HTR-8/SVneo (cell line): ENCODE results near the gene ZNF563.
"Not testable (repeated sequence)": the region's sequence is repeated elsewhere in the genome, so short reads cannot be mapped to it uniquely, and the experiment has no call there.

Experiments used
- DNase-seq: peaks from one replicate; pipeline ENCODE4 v3.0.0; 2011; ENCODE audit warnings: low spot score, mixed read lengths; ENCODE audit not compliant: insufficient read length
- FAIRE-seq: peaks from 2 replicates; lab custom pipeline; 2011; peaks lifted over from hg19 to GRCh38; lab: Jason Lieb, UNC

ZNF563 gene

DNA sequence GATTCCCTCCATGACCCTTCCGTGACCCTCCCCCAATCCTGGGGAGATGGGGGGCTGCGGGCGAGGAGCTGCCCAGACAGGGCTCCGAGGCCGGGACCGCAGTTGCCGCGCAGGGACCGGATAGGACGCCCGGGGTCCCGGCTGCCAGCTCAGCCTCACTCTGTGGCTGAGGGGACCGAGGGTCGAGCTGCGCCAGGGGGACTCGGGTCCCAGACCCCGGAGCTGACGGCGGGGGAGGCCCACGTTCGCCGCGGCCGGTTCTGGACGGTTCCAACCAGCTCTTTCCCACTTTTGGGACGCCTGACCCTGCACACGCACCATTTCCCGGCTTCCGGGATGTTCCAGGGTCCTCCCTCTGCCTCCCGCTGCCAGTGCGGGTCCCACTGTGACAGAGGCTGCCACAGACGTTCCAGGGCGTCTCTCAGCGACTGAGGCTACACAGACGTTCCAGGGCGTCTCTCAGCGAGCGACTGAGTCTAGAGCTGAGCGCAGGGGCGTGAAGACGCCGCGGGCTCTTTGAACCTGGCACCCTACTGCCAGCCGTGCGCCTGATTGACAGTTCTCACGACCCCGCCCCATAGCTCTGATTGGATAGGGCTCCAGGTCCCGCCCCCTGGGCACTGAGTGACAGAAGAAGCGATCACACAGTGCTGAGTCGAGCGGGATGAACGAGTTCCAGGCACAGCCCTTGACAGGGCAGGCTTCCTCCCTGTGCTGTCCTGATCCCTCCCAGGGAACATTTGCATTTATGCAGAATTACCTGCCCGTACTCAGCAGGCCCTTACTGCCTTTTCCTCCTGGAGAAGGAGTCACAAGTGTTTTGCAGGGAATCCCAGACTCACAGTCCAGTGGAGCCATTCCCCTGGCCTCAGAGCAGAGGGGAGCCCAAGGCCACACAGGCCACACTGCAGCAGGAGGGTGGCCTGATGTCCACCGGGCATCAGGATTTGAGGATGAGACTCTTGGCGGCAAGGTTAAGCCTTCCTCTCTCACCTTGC, at the start of gene ZNF563:
Gene ZNF563, minus strand, starts transcription at position 472 of the 998 bp plus-strand sequence. Its CDS starts 151 bp downstream, at position 321.
- DNase-seq (peak; percentile 97), FAIRE-seq (peak; percentile 88)

DNA sequence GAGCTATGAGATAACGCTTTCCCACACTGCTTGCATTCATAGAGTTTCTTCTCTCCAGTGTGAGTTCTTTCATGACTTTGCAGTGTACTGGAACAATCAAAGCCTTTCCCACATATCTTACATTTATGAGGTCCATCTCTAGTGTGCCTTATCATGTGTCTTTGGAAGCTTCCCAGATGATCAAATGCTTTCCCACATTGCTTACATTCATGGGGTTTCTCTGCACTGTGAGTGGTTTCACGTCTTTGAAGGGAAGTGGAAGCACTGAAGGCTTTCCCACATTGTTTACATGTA, 47.0 kb upstream of the ZNF563 start:
- DNase-seq (no peak), FAIRE-seq (no peak)

DNA sequence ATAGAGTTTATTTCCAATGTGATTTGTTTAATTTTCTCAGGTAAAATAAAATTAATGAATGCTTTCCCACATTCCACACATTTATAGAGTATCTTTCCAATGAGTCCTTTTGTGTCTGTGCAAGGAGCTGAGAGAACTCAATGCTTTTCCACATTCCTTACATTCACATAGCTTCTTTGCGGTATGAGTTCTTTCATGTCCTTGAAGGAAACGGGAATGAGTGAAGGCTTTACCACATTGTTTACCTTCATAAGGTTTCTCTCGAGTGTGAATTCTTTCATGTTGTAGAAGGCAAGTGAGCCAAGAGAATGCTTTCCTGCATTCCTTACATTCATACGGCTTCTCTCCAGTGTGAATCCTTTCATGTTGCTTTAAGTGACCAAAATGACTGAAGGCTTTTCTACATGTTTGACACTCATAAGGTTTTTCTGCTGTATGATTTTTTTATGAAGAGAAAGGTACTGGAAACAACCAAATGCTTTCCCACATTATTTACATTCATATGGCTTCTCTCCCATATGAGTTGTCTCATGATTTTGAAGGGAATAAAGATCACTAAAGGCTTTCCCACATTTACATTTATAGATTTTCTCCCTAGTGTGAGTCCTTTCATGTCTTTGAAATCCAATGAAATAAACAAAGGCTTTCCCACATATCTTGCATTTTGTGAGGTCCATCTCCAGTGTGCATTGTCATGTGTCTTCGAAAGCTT, 46.5 kb upstream of the ZNF563 start:
- FAIRE-seq = no peak
- DNase-seq = no peak

DNA sequence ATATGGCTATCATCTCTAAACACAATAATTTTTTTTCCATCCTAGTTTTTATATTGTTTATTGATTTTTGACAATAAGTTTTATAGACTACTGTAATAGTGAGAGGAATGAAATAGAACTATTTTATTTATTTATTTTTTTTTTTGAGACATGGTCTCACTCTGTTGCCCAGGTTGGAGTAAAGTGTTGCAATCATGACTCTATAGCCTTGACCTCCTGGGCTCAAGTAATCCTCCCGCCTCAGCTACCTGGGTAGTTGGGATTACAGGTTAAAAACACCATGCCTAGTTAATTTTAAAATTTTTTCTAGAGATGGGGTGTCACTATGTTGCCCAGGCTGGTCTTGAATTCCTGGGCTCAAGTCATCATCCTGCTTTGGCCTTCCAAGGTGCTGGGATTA, 40.6 kb upstream of the ZNF563 start:
- FAIRE-seq (no peak), DNase-seq (no peak)

DNA sequence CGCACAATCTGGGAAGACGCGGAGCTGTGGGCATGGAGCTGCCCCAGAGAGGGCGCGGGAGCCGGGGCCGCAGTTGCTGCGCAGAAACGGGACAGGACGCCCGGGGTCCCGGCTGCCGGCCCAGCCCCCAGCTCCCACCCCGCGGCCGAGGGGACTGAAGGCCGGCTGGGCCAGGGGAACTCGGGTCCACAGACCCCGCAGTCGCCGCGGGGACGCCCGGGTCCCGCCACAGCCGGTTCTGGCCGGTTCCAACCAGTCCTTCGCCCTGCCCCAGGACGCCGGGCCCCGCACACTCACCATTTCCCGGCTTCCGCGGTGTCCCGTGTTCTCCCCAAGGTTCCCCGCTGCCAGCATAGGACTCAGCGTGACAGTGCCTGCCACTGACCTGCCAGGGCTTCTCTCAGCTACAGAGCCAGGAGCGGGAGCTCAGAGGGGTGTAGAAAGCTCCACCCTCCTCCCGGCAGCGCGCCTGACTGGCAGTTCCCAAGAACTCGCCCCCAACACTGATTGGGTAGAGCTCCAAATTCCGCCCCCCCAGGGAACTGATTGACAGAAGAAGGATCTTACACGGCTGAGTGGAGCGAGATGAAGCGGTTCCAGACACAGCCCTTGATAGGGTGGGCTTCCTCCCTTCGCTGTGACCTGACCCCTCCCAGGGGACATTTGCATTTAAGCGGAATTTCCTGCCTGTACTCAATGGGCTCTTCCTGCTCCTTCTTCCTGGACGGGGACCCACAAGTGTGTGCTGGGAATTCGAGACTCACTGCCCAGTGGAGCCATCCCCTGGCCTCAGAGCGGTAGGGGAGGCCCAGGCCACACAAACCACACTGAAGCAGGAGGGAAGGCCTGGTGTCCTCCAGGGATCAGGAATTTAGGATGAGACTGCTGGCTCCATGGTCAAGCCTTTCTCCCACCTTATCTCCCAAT, 32.1 kb upstream of the ZNF563 start, which contains the start of gene ZNF442:
Gene ZNF442, minus strand, starts transcription at position 448 of the 927 bp plus-strand sequence. CDS start 2,052 bp downstream, outside the sequence.
- peak; percentile 98 for DNase-seq
- peak; percentile 93 for FAIRE-seq

DNA sequence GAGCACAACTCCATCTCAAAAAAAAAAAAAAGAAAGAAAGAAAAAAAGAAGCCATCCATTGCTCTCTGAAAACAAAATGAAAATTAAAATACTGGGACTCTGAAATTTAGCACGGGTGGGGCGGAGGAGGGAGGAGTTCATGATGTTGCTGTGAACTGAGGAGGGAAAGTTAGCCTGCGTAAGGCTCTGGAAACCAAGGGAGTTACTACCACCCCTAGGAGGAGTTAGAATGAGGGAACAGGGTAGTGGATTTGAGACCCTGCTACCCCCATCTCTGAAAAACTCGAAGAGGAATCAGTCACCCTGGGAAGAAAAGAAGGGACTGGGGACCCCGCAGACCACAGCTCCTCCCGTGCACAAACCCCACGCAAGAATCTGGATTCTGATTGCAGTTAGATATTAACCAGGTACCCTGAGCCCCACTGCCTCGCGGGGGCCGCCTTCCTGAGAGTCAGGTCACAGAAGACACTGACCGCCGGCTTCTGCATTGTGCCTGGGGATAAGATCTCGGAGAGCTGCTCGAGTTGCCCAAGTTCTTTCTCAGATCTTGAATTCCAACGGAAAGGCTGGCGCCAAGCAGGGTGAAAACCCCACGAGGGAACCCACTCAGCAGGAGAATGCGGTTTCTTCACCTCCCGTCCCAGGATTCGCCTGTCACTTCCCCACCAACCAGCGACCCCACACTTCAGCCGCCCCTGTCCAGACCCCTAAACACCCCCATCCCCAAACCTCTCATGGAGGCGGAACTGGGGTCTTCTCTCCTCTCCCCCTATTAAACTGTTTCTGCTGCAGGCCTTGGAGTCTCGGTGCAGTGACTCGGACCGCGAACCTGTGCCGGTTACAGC, 31.2 kb upstream of the ZNF563 start:
- peak; percentile 34 for DNase-seq
- FAIRE-seq = no peak

DNA sequence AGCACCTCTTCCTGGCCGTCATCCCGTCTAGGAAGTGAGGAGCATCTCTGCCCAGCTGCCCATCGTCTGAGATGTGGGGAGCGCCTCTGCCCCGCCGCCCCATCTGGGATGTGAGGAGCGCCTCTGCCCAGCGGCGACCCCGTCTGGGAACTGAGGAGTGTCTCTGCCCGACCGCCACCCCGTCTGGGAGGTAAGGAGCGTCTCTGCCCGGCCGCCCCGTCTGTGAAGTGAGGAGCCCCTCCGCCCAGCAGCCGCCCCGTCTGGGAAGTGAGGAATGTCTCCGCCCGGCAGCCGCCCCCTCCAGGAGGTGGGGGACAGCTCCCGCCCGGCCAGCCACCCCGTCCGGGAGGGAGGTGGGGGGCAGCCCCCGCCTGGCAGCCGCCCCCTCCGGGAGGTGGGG, 28.8 kb upstream of the ZNF563 start:
- FAIRE-seq, DNase-seq: not testable (repeated sequence)

DNA sequence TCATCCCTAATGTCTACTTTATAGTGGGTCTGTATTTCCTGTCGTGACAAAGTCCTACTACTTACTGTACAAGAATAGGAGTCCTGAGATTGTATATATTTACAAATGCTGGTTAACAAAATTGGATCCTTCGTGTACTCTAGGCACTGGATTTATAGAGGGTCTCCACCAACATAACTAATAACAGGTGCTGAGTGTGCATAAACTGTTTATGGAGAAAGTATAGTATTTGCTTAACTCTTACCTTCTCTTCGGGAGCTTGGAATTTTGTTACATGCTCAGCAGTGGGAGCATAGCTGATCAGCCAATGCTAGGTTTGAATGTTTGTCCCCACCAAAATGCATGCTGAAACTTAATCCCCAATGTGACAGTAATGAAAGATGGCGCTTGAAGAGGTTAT, 19.9 kb upstream of the ZNF563 start:
- DNase-seq (no peak), FAIRE-seq (no peak)

DNA sequence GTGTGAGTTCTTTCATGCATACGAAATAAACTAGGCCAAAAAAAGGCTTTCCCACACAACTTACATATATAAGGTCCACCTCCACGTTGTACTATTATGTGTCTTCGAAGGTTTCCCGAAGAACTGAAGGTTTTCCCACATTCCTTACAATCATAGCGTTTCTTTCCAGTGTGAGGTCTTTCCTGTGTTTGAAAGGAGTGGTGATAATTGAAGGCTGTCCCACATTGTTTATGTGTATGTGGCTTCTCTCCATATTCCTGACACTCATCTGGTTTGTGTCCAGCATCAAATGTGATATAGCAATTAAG, 17.4 kb upstream of the ZNF563 start:
- no peak for FAIRE-seq
- no peak for DNase-seq

DNA sequence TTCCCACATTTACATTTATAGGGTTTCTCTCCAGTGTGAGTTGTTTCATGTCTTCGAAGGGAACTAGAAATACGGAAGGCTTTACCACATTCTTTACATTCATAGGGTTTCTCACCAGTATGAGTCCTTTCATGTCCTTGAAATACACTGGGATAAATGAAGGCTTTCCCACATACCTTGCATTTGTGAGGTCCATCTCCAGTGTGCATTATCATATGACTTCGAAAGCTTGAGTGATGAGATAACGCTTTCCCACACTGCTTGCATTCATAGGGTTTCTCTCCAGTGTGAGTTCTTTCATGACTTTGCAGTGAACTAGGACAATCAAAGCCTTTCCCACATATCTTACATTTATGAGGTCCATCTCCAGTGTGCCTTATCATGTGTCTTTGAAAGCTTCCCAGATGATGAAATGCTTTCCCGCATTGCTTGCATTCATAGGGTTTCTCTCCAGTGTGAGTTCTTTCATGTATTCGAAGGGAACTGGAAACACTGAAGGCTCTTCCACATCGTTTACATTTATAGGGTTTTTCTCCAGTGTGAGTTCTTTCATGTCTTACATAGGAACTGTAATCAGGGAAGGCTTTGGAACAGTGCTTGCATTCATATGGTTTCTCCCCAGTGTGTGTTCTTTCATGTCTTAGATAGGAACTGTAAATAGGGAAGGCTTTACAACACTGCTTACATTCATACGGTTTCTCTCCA, 16.9 kb upstream of the ZNF563 start:
- FAIRE-seq (no peak), DNase-seq (no peak)

DNA sequence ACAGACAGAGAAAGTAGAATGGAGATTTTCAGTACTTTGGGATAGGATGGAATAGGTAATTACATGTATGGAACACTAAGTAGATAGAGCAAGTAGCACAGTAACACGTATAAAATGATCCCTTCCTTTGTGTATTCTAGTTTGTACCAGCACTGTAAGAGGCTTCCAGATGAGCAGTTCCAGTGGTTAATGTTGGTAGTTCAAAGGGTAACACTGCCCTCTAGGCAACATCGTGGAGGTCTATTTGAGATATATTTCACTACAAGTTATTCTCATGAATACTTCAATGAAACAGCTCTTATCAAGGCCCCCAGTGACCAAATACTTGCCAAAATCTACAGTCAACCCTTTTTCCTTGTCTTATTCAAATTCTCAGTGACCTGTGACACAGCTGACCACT, 13.5 kb upstream of the ZNF563 start:
- FAIRE-seq = no peak

DNA sequence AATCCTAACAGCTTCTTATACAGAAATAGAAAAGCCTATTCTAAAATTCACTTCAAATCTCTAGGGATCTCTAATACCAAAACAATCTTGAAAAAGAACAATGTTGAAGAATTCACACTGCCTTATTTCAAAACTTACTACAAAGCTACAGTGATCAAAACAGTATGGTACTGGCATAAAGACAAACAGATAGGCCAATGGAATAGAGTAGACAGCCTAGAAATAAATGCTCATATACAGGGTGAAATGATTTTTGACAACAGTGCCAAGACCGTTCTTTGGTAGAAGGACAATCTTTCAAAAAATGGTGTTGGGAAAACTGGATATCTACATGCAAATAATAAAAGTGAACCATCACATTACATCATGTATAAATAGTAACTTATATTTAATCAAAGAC, 11.8 kb upstream of the ZNF563 start:
- FAIRE-seq (no peak), DNase-seq (no peak)

More for the DNA sequence above, 13.5 kb upstream of the ZNF563 start:
- DNase-seq = no peak

DNA sequence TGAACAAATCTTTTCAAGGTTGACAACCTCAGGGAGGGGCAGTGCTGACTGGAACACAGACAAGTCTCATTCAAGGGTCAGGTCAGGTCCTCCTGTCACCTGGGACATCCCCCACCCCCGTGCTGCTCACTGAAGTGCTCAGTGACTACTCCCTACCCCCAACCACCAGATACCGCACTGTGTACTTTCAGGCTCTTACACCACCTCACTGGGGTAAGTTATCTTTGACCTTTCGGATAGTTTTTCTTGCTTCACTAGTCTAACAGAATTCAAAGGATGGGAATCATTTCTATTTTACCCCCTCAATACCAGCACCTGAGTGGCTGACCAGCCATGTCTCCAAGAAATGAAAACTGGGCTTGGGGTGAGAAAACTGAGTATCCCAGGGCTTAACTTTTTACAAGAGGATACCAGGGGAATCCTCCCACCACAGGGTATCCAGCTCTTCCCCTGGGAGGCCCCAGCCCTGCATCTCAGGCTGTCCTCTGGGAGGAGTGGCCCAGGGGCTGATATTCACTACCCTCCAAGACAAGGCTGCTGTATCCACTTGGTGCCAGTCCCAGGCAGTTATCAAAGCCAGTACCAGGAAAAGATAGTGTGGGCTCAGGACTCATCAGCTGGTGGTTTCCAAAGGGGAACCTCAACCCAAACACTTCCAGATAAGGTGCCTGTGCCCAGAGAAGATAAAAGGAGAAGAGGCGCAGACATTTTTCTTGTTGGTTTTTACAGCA, 2.1 kb downstream of the ZNF563 start:
- DNase-seq = no peak
- FAIRE-seq = no peak

DNA sequence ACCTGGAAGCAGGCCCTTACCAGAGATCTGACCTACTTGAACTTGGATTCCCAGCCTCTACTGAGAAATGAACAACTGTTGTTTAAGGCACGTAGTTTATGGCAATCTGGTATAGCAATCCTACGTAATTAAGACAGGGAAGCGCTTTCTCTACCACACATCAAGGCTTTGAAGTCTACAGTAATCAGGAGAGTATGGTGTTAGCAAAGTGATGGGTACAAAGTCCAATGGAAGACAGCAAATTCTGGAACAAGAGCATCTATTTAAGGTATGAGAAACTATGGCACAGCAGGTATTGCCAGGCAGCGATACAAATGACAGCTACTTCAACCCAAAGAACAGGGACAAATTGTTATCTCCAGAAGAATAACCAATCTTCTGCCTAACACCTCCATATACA, 3.1 kb downstream of the ZNF563 start:
- DNase-seq (no peak), FAIRE-seq (no peak)

DNA sequence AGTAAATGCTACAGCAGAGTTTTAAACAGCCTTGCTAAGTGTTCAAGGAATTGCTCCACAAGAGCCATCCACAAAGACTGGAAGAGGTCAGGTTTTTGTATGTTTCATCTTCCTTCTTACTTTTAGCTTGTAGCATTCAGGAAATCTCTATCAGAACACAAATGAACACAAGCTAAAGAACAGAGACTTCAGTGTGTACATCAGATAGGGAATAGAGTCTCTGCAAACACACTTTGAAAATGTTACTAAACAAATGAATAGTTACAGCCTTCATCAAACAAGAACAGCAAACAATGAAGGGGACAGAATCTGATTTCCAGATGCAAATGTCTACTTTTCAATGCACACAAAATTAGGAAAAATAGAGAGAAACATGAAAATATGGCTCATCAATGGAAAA, 7.7 kb downstream of the ZNF563 start:
- DNase-seq (no peak), FAIRE-seq (no peak)

DNA sequence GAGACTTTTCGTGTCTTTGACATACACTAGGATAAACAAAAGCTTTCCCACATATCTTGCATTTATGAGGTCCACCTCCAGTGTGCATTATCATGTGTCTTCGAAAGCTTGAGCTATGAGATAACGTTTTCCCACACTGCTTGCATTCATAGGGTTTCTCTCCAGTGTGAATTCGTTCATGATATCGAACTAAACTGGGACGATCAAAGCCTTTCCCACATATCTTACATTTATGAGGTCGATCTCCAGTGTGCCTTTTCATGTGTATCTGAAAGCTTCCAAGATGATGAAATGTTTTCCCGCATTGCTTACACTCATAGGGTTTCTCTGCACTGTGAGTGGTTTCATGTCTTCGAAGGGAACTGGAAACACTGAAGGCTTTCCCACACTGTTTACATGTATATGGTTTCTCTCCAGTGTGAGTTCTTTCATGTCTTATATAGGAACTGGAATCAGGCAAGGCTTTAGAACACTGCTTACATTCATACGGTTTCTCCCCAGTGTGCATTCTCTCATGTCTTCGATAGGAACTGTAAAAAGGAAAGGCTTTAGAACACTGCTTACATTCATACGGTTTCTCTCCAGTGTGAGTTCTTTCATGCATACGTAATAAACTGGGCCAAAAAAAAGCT, 14.5 kb downstream of the ZNF563 start:
- DNase-seq = no peak
- no peak for FAIRE-seq

DNA sequence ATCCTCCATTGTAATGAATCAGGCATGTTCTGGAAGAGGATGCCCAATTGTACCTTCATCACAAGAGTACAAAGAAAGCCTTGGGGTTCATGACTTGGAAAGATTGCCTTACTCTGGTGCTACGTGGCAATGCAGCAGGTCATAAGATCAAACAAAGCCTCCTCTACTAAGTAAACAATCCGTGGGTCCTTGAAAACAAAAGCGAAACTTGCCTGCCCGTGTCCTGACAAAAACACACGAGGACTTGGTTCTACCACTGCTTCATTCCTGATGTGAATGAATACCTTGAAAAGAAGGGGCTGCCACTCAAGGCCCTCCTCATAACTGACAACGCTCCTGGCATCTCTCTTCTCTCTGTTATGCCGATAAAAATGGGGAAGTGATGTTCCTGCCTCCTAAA, 18.9 kb downstream of the ZNF563 start:
- FAIRE-seq (no peak), DNase-seq (no peak)

DNA sequence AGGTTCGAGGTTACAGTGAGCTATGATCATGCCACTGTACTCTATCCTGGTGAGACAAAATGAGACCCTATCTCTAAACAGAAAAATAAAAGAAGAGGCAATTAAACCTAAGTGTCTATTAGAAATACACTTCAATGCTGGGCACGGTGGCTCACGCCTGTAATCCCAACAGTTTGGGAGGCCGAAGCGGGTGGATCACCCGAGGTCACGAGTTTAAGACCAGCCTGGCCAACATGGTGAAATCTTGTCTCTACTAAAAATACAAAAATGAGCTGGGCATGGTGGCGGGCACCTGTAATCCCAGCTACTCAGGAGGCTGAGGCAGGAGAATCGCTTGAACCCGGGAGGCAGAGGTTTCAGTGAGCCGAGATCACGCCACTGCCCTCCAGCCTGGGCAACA, 24.5 kb downstream of the ZNF563 start:
- not testable (repeated sequence) for DNase-seq, FAIRE-seq
